HG02885 (cell line): ENCODE results near the gene STARD9.
"Not testable (repeated sequence)": the region's sequence is repeated elsewhere in the genome, so short reads cannot be mapped to it uniquely, and the experiment has no call there.

ENCODE experiments used
- ATAC-seq: cut with Tn5 transposase; IDR thresholded peaks from one replicate; pipeline ENCODE4 v1.9.1; 2021; ENCODE audit warnings: mild to moderate bottlenecking; ENCODE audit not compliant: unreplicated experiment, poor library complexity

STARD9 gene

GRCh38 chr15:42744195-42744594, 168.8 kb downstream of the STARD9 start:
- no peak for ATAC-seq

GRCh38 chr15:42749266-42749665, 173.9 kb downstream of the STARD9 start:
- no peak for ATAC-seq

- ATAC-seq: no peak
These were observed 174.9 kb downstream of the STARD9 start for GRCh38 chr15:42750306-42750705.

GRCh38 chr15:42759093-42759492, 183.7 kb downstream of the STARD9 start:
- ATAC-seq: no peak

GRCh38 chr15:42760759-42761158, 185.4 kb downstream of the STARD9 start:
- no peak for ATAC-seq

- not testable (repeated sequence) for ATAC-seq
These were observed 186.4 kb downstream of the STARD9 start for GRCh38 chr15:42761813-42762212.

- ATAC-seq: not testable (repeated sequence)
These were observed 188.8 kb downstream of the STARD9 start for GRCh38 chr15:42764154-42764731.

- ATAC-seq: not testable (repeated sequence)
These were observed 190.7 kb downstream of the STARD9 start for GRCh38 chr15:42766109-42766508.
